Measurements from ENCODE around the gene ZSCAN10.

Gene ZSCAN10

DNA sequence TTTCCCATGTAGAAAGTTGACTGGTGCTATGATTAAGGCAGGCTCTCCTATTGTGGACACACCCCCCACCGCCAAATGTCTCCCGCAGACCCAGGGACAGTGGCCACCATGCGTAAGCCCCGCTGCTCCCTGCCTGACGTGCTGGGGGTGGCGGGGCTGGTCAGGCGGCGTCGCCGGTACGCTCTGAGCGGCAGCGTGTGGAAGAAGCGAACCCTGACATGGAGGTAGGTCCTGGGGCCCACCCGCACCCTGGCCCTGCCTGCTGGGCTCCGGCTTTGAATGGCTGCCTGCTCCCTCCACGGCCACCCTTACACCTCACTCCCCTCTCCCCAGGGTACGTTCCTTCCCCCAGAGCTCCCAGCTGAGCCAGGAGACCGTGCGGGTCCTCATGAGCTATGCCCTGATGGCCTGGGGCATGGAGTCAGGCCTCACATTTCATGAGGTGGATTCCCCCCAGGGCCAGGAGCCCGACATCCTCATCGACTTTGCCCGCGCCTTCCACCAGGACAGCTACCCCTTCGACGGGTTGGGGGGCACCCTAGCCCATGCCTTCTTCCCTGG lies 49.1 kb downstream of the ZSCAN10 start:
- Histone ChIP-seq H4K91ac (ENCODE audit: low read depth, low read length) (no peak overlapping the region), H3K9ac (ENCODE audit: low read length) (no peak overlapping the region), H3K18ac (ENCODE audit: low read length) (no peak overlapping the region), H2BK5ac (ENCODE audit: low read depth, low read length, poor library complexity) (no peak overlapping the region), H2AFZ (ENCODE audit: insufficient read depth, low read length, poor library complexity) (no peak overlapping the region), H3K4ac (ENCODE audit: low read depth, low read length) (no peak overlapping the region), H3K27ac (ENCODE audit: low read depth, low read length) (no peak overlapping the region), H3K23ac (ENCODE audit: low read length) (no peak overlapping the region), H3K36me3 (ENCODE audit: control insufficient read depth in 1 of 2, insufficient read depth in 2 of 2, low read length in 2 of 2) (peaks cover 2 to 7% of the 10 kb centered on the region in 2 experiments), H3K4me1 (ENCODE audit: control insufficient read depth in 1 of 2, insufficient read depth in 2 of 2, low read length in 2 of 2) (peaks cover 4 to 9% of the 10 kb centered on the region in 2 experiments), H4K12ac (ENCODE audit: low read depth, low read length) (no peak overlapping the region), H4K8ac (ENCODE audit: low read depth, low read length) (no peak overlapping the region), H2BK12ac (ENCODE audit: low read length) (no peak overlapping the region), H3K79me2 (ENCODE audit: control insufficient read depth, insufficient read depth, low read length, poor library complexity) (no peaks in the 10 kb centered on the region), H3K14ac (ENCODE audit: low read length) (no peak overlapping the region), H3K4me3 (ENCODE audit: low read depth, low read length) (no peak overlapping the region), H3K79me1 (ENCODE audit: low read length) (no peaks in the 10 kb centered on the region), H3K4me2 (ENCODE audit: low read length) (no peak overlapping the region), H2AK5ac (ENCODE audit: low read length) (no peak overlapping the region), H3K9me3 (ENCODE audit: insufficient read depth, low read depth, low read length) (no peaks in the 10 kb centered on the region), H3K27me3 (ENCODE audit: insufficient read depth, low read length) (peaks cover 26% of the 10 kb centered on the region), H2BK120ac (ENCODE audit: insufficient read depth, low read length, poor library complexity) (no peak overlapping the region)
- no peak for DNase-seq
- no CpG with 5 or more reads among the region's 26 CpGs for WGBS (ENCODE audit: extremely low coverage, insufficient coverage, insufficient read length)

DNA sequence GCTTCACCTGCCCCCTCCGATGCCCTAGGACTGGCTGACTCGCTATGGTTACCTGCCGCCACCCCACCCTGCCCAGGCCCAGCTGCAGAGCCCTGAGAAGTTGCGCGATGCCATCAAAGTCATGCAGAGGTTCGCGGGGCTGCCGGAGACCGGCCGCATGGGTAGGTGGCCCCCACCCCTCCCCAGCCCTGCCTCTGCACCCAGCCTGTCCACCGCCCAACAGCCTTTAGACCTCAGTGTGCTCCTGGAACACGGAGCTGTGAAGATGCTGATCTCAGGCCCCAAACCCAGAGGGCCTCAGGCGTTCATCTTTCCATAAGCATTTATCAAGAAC lies 51.7 kb downstream of the ZSCAN10 start:
- DNase-seq, result no peak
- no CpG with 5 or more reads among the region's 13 CpGs for WGBS (ENCODE audit: extremely low coverage, insufficient coverage, insufficient read length)
- Histone ChIP-seq H3K79me2 (ENCODE audit: control insufficient read depth, insufficient read depth, low read length, poor library complexity) (no peaks in the 10 kb centered on the region), H4K12ac (ENCODE audit: low read depth, low read length) (no peak overlapping the region), H2BK120ac (ENCODE audit: insufficient read depth, low read length, poor library complexity) (no peak overlapping the region), H3K9me3 (ENCODE audit: insufficient read depth, low read depth, low read length) (no peaks in the 10 kb centered on the region), H4K8ac (ENCODE audit: low read depth, low read length) (no peak overlapping the region), H3K9ac (ENCODE audit: low read length) (no peak overlapping the region), H3K27me3 (ENCODE audit: insufficient read depth, low read length) (peaks cover 34% of the 10 kb centered on the region), H3K27ac (ENCODE audit: low read depth, low read length) (no peak overlapping the region), H3K36me3 (ENCODE audit: control insufficient read depth in 1 of 2, insufficient read depth in 2 of 2, low read length in 2 of 2) (no peaks in the 10 kb centered on the region), H4K91ac (ENCODE audit: low read depth, low read length) (no peak overlapping the region), H3K4me2 (ENCODE audit: low read length) (no peak overlapping the region), H3K18ac (ENCODE audit: low read length) (no peak overlapping the region), H3K14ac (ENCODE audit: low read length) (no peak overlapping the region), H3K4me3 (ENCODE audit: low read depth, low read length) (no peak overlapping the region), H2AFZ (ENCODE audit: insufficient read depth, low read length, poor library complexity) (no peak overlapping the region), H3K79me1 (ENCODE audit: low read length) (no peaks in the 10 kb centered on the region), H3K4me1 (ENCODE audit: control insufficient read depth in 1 of 2, insufficient read depth in 2 of 2, low read length in 2 of 2) (peaks cover 4 to 9% of the 10 kb centered on the region in 2 experiments), H3K23ac (ENCODE audit: low read length) (no peak overlapping the region), H2AK5ac (ENCODE audit: low read length) (no peak overlapping the region), H2BK12ac (ENCODE audit: low read length) (no peak overlapping the region), H3K4ac (ENCODE audit: low read depth, low read length) (no peak overlapping the region), H2BK5ac (ENCODE audit: low read depth, low read length, poor library complexity) (no peak overlapping the region)

DNA sequence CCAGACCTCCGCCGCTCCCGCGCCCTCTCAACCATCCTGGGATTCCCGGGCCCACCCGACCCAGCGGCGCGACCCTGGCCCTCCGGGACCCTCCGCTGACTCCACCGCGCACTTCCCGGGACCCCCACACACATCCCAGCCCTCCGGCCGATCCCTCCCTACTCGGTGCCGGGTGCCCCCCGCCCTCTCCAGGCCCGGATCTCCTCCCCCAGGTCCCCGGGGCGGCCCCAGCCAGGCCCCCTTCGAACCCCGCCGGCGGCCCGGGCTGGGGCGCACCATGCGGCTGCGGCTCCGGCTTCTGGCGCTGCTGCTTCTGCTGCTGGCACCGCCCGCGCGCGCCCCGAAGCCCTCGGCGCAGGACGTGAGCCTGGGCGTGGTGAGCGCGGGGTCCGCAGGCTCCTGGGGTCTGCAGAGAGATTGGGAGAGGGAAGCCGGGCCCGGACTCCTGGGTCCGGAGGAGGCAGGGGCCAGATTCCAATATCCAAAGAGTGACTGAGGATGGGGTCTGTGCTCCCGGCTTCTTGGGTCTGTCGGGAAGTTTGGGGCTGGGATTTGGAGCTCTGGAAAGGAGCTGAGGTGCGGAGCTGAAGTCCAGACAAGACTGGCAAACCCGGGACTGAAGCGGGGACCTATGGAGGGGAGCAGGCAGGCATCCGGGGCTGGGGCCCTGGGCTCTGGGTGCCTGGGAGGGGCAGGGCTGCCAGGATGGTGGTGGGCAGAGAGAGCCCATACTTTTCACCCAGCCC lies 52.3 kb downstream of the ZSCAN10 start:
- Histone ChIP-seq H3K4me2 (ENCODE audit: low read length) (peak overlapping the region; percentile 84), H3K14ac (ENCODE audit: low read length) (no peak overlapping the region), H4K91ac (ENCODE audit: low read depth, low read length) (no peak overlapping the region), H2BK12ac (ENCODE audit: low read length) (no peak overlapping the region), H3K4me1 (ENCODE audit: control insufficient read depth in 1 of 2, insufficient read depth in 2 of 2, low read length in 2 of 2) (peaks cover 4 to 9% of the 10 kb centered on the region in 2 experiments), H3K79me2 (ENCODE audit: control insufficient read depth, insufficient read depth, low read length, poor library complexity) (no peaks in the 10 kb centered on the region), H2AFZ (ENCODE audit: insufficient read depth, low read length, poor library complexity) (no peak overlapping the region), H2BK120ac (ENCODE audit: insufficient read depth, low read length, poor library complexity) (no peak overlapping the region), H3K18ac (ENCODE audit: low read length) (no peak overlapping the region), H3K27me3 (ENCODE audit: insufficient read depth, low read length) (peaks cover 34% of the 10 kb centered on the region), H3K36me3 (ENCODE audit: control insufficient read depth in 1 of 2, insufficient read depth in 2 of 2, low read length in 2 of 2) (no peaks in the 10 kb centered on the region), H3K9ac (ENCODE audit: low read length) (no peak overlapping the region), H4K12ac (ENCODE audit: low read depth, low read length) (no peak overlapping the region), H3K9me3 (ENCODE audit: insufficient read depth, low read depth, low read length) (no peaks in the 10 kb centered on the region), H3K4me3 (ENCODE audit: low read depth, low read length) (no peak overlapping the region), H3K23ac (ENCODE audit: low read length) (no peak overlapping the region), H3K27ac (ENCODE audit: low read depth, low read length) (no peak overlapping the region), H3K4ac (ENCODE audit: low read depth, low read length) (no peak overlapping the region), H2BK5ac (ENCODE audit: low read depth, low read length, poor library complexity) (no peak overlapping the region), H3K79me1 (ENCODE audit: low read length) (no peaks in the 10 kb centered on the region), H4K8ac (ENCODE audit: low read depth, low read length) (no peak overlapping the region), H2AK5ac (ENCODE audit: low read length) (no peak overlapping the region)
- WGBS (ENCODE audit: extremely low coverage, insufficient coverage, insufficient read length), result no CpG with 5 or more reads among the region's 54 CpGs
- no peak for DNase-seq

DNA sequence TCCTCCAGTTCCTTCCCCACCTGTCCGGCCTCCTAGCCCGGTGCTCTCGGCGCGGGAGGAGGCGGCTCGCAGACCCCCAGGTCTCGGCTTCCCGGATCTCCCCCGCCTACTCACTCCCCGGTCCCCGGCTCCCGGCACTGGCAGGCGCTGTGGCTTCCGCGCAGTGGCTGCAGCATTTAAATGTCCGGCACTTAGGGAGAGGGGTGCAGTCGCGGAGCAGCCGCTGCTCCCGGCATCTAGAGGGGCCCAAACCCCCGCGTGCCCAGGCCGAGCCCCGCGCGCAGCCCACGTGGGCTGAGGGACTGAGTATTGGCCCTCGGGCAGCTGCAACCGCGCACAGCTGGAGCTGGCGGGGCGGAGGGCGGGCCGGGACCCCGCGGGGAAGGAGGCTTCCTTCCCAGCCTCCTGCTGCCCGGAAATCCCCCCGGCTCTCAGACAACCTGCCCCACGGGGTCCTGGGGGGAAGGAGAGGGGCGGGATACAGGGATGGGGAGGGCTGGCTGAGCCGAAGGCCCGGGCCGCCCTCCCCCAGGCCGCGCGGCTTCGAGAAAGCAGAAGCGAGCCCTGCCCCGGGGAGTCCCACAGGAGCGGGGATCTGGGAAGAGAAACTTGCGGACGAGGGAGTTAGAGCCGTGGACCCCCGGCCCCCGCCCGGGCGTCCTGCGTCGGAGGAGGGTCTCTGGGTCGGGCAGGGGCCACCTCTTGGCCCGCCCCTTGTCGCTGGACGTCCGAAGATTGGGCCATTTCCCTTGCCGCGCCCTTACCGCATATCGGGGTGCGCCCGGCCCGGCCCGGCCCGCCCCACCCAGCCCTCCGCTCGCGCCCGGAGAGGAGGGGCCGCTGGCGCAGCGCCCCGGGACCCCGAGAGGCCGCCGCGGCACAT lies 53.1 kb downstream of the ZSCAN10 start, which contains the start of gene MMP25:
MMP25 (plus strand) TSS at position 804 of the 883 bp plus-strand sequence. CDS start 357 bp downstream, outside the sequence.
- H3K4me2 ChIP-seq (ENCODE audit: low read length), result peak within 1 kb of the TSS; percentile 84
- H3K9me3 ChIP-seq (ENCODE audit: insufficient read depth, low read depth, low read length), result no peaks in the 10 kb centered on the region
- peaks cover 34% of the 10 kb centered on the region for H3K27me3 ChIP-seq (ENCODE audit: insufficient read depth, low read length)
- no peak within 1 kb of the TSS for H3K9ac ChIP-seq (ENCODE audit: low read length)
- no peak within 1 kb of the TSS for H3K14ac ChIP-seq (ENCODE audit: low read length)
- H2AFZ ChIP-seq (ENCODE audit: insufficient read depth, low read length, poor library complexity), result peak within 1 kb of the TSS; percentile 15
- no peaks in the 10 kb centered on the region for H3K79me1 ChIP-seq (ENCODE audit: low read length)
- no peak within 1 kb of the TSS for H4K91ac ChIP-seq (ENCODE audit: low read depth, low read length)
- WGBS (ENCODE audit: extremely low coverage, insufficient coverage, insufficient read length), result no CpG with 5 or more reads among the region's 86 CpGs
- H2BK12ac ChIP-seq (ENCODE audit: low read length), result no peak within 1 kb of the TSS
- H2AK5ac ChIP-seq (ENCODE audit: low read length), result no peak within 1 kb of the TSS
- no peaks in the 10 kb centered on the region for H3K79me2 ChIP-seq (ENCODE audit: control insufficient read depth, insufficient read depth, low read length, poor library complexity)
- peak within 1 kb of the TSS; percentile 49 for H3K4me3 ChIP-seq (ENCODE audit: low read depth, low read length)
- H4K12ac ChIP-seq (ENCODE audit: low read depth, low read length), result no peak within 1 kb of the TSS
- H3K4me1 ChIP-seq (ENCODE audit: control insufficient read depth in 1 of 2, insufficient read depth in 2 of 2, low read length in 2 of 2), result peaks cover 4 to 9% of the 10 kb centered on the region in 2 experiments
- H2BK120ac ChIP-seq (ENCODE audit: insufficient read depth, low read length, poor library complexity), result no peak within 1 kb of the TSS
- no peak within 1 kb of the TSS for H3K27ac ChIP-seq (ENCODE audit: low read depth, low read length)
- no peak within 1 kb of the TSS for H3K18ac ChIP-seq (ENCODE audit: low read length)
- H3K23ac ChIP-seq (ENCODE audit: low read length), result no peak within 1 kb of the TSS
- no peak for DNase-seq
- no peak within 1 kb of the TSS for H4K8ac ChIP-seq (ENCODE audit: low read depth, low read length)
- H2BK5ac ChIP-seq (ENCODE audit: low read depth, low read length, poor library complexity), result no peak within 1 kb of the TSS
- H3K36me3 ChIP-seq (ENCODE audit: control insufficient read depth in 1 of 2, insufficient read depth in 2 of 2, low read length in 2 of 2), result no peaks in the 10 kb centered on the region
- H3K4ac ChIP-seq (ENCODE audit: low read depth, low read length), result no peak within 1 kb of the TSS

Measured in trophoblast cell (in vitro differentiated cells and primary cell).